ENCODE measurements around the gene NCK1. TPM values are rescaled to one million over a fixed set of nuclear protein-coding genes. Genes with fewer than 3 reads are reported as not detected.

NCK1 gene
- total and polyA plus RNA-seq, 2 donors (not counting 1 experiment from before 2014, with no cell fraction given): 59.5 to 62.7 TPM

DNA sequence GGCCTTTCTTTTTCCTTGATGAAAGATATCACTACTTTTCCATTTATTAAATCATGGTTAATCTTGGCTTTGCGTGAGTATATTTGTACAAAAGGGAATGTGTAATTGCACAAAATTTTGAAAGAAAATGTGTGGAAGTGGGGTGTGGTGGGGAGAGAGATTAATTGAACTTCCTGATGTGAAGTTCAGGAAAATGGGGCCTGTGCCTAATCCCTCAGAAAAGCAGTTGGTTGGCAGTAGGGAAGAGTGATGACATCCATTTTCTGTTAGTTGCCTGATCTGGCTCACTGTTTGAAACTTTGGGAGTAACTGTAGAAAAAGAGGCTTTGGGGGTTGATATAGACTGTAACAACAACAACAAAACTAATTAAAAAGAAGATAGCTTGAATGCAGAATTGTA, 85.0 kb downstream of the NCK1 start:
- Histone ChIP-seq H3K36me3 (ENCODE audit: control insufficient read depth, insufficient read depth, low read length) (no peaks in the 10 kb centered on the region), H3K27me3 (ENCODE audit: control insufficient read depth, insufficient read depth, low read length) (no peaks in the 10 kb centered on the region), H2AFZ (ENCODE audit: low read length) (no peak overlapping the region), H3K9me3 (ENCODE audit: control insufficient read depth, insufficient read depth, low read depth, low read length) (no peaks in the 10 kb centered on the region), H3K4me1 (ENCODE audit: control insufficient read depth, extremely low read depth, insufficient read depth, low read length) (peaks cover 7% of the 10 kb centered on the region), H3K27ac (ENCODE audit: insufficient read depth, low read length) (no peak overlapping the region), H3K4me2 (ENCODE audit: extremely low read depth, insufficient read depth, low read length) (no peak overlapping the region), H4K20me1 (ENCODE audit: control insufficient read depth, extremely low read depth, insufficient read depth, low read length) (peaks cover 2% of the 10 kb centered on the region), H3K79me2 (ENCODE audit: control insufficient read depth, insufficient read depth, low read length) (no peaks in the 10 kb centered on the region), H3K9ac (ENCODE audit: insufficient read depth, low read length) (no peak overlapping the region), H3K4me3 (replicated peaks in 1 of 4; ENCODE audit: control extremely low read depth in 1 of 4, insufficient read depth in 1 of 4, low read depth in 3 of 4, low read length in 4 of 4) (no peak overlapping the region)
- DNase-seq (ENCODE audit: low read depth in 2 of 2): no peak
- TF ChIP-seq EZH2 (IDR thresholded peaks at IDR 0.05; ENCODE audit: low read length, missing control alignments): no peak
- TF ChIP-seq, protein P1, sequence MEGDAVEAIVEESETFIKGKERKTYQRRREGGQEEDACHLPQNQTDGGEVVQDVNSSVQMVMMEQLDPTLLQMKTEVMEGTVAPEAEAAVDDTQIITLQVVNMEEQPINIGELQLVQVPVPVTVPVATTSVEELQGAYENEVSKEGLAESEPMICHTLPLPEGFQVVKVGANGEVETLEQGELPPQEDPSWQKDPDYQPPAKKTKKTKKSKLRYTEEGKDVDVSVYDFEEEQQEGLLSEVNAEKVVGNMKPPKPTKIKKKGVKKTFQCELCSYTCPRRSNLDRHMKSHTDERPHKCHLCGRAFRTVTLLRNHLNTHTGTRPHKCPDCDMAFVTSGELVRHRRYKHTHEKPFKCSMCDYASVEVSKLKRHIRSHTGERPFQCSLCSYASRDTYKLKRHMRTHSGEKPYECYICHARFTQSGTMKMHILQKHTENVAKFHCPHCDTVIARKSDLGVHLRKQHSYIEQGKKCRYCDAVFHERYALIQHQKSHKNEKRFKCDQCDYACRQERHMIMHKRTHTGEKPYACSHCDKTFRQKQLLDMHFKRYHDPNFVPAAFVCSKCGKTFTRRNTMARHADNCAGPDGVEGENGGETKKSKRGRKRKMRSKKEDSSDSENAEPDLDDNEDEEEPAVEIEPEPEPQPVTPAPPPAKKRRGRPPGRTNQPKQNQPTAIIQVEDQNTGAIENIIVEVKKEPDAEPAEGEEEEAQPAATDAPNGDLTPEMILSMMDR (conservative IDR thresholded peaks at IDR 0.05 in 1 of 2, IDR thresholded peaks at IDR 0.05 in 1 of 2; ENCODE audit: low read depth in 1 of 2, low read length in 2 of 2): no peak

DNA sequence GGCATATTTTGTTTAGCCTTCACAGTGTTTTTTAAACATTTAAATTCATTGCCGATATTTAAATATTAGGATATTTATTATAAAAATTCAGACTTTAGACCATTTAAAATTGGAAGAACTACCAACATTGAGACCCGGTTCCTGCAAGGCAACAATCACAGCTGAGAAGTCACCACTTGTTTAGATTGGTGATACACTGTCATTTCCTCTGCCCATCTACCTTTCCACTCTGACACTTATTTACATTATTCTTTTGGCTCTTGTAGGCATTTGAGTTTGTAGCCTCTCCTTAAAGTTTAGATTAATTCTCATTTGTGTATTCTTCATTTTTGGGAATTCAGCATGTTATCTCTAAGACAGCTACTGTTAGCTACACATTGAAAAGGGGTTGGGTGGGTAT, 85.5 kb downstream of the NCK1 start:
- Histone ChIP-seq H3K79me2 (ENCODE audit: control insufficient read depth, insufficient read depth, low read length) (no peaks in the 10 kb centered on the region), H4K20me1 (ENCODE audit: control insufficient read depth, extremely low read depth, insufficient read depth, low read length) (peaks cover 2% of the 10 kb centered on the region), H3K27me3 (ENCODE audit: control insufficient read depth, insufficient read depth, low read length) (no peaks in the 10 kb centered on the region), H3K4me2 (ENCODE audit: extremely low read depth, insufficient read depth, low read length) (no peak overlapping the region), H3K9me3 (ENCODE audit: control insufficient read depth, insufficient read depth, low read depth, low read length) (no peaks in the 10 kb centered on the region), H2AFZ (ENCODE audit: low read length) (no peak overlapping the region), H3K9ac (ENCODE audit: insufficient read depth, low read length) (no peak overlapping the region), H3K27ac (ENCODE audit: insufficient read depth, low read length) (no peak overlapping the region), H3K36me3 (ENCODE audit: control insufficient read depth, insufficient read depth, low read length) (no peaks in the 10 kb centered on the region), H3K4me3 (replicated peaks in 1 of 4; ENCODE audit: control extremely low read depth in 1 of 4, insufficient read depth in 1 of 4, low read depth in 3 of 4, low read length in 4 of 4) (no peak overlapping the region), H3K4me1 (ENCODE audit: control insufficient read depth, extremely low read depth, insufficient read depth, low read length) (peaks cover 9% of the 10 kb centered on the region)
- TF ChIP-seq EZH2 (IDR thresholded peaks at IDR 0.05; ENCODE audit: low read length, missing control alignments): no peak
- TF ChIP-seq, protein P1 (conservative IDR thresholded peaks at IDR 0.05 in 1 of 2, IDR thresholded peaks at IDR 0.05 in 1 of 2; ENCODE audit: low read depth in 1 of 2, low read length in 2 of 2): no peak
- DNase-seq (ENCODE audit: low read depth in 2 of 2): no peak

DNA sequence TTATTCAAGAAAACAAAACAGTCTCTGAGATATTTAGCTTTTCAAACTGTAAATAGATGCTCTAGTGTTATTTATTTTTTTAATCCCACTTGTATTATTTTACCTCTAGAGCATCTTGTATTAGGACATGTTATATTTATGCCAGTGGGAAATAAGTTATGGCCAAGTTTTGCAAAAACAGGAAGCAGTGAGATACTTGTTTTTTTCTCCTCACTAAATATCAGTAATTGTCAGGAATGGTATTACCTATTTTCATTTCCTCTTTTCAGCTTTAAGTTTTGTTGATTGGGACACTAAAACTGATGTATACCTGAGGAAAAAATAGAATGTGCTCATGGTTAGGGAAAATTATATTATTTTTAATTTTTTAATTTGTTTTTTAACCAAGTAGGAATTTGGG, 87.1 kb downstream of the NCK1 start:
- Histone ChIP-seq H3K4me2 (ENCODE audit: extremely low read depth, insufficient read depth, low read length) (no peak overlapping the region), H4K20me1 (ENCODE audit: control insufficient read depth, extremely low read depth, insufficient read depth, low read length) (no peaks in the 10 kb centered on the region), H3K9ac (ENCODE audit: insufficient read depth, low read length) (no peak overlapping the region), H3K27me3 (ENCODE audit: control insufficient read depth, insufficient read depth, low read length) (no peaks in the 10 kb centered on the region), H3K9me3 (ENCODE audit: control insufficient read depth, insufficient read depth, low read depth, low read length) (no peaks in the 10 kb centered on the region), H3K27ac (ENCODE audit: insufficient read depth, low read length) (no peak overlapping the region), H2AFZ (ENCODE audit: low read length) (no peak overlapping the region), H3K36me3 (ENCODE audit: control insufficient read depth, insufficient read depth, low read length) (no peaks in the 10 kb centered on the region), H3K4me3 (replicated peaks in 1 of 4; ENCODE audit: control extremely low read depth in 1 of 4, insufficient read depth in 1 of 4, low read depth in 3 of 4, low read length in 4 of 4) (no peak overlapping the region), H3K4me1 (ENCODE audit: control insufficient read depth, extremely low read depth, insufficient read depth, low read length) (peaks cover 4% of the 10 kb centered on the region), H3K79me2 (ENCODE audit: control insufficient read depth, insufficient read depth, low read length) (no peaks in the 10 kb centered on the region)
- no peak for TF ChIP-seq EZH2 (IDR thresholded peaks at IDR 0.05; ENCODE audit: low read length, missing control alignments)
- TF ChIP-seq, protein P1 (conservative IDR thresholded peaks at IDR 0.05 in 1 of 2, IDR thresholded peaks at IDR 0.05 in 1 of 2; ENCODE audit: low read depth in 1 of 2, low read length in 2 of 2): no peak
- no peak for DNase-seq (ENCODE audit: low read depth in 2 of 2)

Data from fibroblast of lung (primary cell).